Gastrocnemius medialis (tissue), 4 donors: ENCODE measurements around the gene FGD4.

Experiments used
- POLR2A ChIP-seq, 2 donors: fragments of 450-650 bp; IDR thresholded peaks; one replicate each; pipeline ENCODE4 v1.6.1; 2017; ENCODE audit warnings: antibody characterized with exemption in 2 of 2, mild to moderate bottlenecking in 2 of 2, moderate library complexity in 2 of 2
- TF ChIP-seq, protein P1 (sequence below), 5 experiments: fragments of 450-650 bp in 3 of 5; fragments of 200-600 bp in 2 of 5; sonication (generic) in 2 of 5; IDR thresholded peaks in 4 of 5; conservative IDR thresholded peaks in 1 of 5; 1 replicate in 4 of 5; 2 replicates in 1 of 5; pipeline ENCODE4 v1.5.1; 2016 to 2019; ENCODE audit warnings: antibody characterized with exemption in 5 of 5, mild to moderate bottlenecking in 3 of 5, moderate library complexity in 3 of 5

DNA sequence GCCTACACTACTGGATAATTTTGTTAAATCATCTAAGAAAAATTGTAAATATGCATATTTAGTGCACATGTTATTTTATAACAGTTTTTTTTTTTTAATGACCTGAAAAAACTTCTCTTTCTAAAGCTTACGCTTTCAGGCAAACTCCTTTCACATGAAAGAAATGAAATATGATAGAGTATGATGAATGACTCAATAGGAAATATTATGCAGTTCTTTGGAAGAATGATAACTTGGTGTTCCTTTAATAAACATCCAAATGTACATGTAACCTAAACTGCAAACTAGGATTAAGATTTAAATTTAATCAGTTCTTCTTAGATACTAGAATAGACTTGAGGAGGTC lies 136.6 kb downstream of the FGD4 start:
- TF ChIP-seq, protein P1, sequence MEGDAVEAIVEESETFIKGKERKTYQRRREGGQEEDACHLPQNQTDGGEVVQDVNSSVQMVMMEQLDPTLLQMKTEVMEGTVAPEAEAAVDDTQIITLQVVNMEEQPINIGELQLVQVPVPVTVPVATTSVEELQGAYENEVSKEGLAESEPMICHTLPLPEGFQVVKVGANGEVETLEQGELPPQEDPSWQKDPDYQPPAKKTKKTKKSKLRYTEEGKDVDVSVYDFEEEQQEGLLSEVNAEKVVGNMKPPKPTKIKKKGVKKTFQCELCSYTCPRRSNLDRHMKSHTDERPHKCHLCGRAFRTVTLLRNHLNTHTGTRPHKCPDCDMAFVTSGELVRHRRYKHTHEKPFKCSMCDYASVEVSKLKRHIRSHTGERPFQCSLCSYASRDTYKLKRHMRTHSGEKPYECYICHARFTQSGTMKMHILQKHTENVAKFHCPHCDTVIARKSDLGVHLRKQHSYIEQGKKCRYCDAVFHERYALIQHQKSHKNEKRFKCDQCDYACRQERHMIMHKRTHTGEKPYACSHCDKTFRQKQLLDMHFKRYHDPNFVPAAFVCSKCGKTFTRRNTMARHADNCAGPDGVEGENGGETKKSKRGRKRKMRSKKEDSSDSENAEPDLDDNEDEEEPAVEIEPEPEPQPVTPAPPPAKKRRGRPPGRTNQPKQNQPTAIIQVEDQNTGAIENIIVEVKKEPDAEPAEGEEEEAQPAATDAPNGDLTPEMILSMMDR (IDR thresholded peaks at IDR 0.05 in 4 of 5, conservative IDR thresholded peaks at IDR 0.05 in 1 of 5), result no peak
- no peak for TF ChIP-seq POLR2A (IDR thresholded peaks at IDR 0.05)
